Measurements from ENCODE around the gene DPM1.
"Not testable (repeated sequence)": the region's sequence is repeated elsewhere in the genome, so short reads cannot be mapped to it uniquely, and the experiment has no call there.

DNA sequence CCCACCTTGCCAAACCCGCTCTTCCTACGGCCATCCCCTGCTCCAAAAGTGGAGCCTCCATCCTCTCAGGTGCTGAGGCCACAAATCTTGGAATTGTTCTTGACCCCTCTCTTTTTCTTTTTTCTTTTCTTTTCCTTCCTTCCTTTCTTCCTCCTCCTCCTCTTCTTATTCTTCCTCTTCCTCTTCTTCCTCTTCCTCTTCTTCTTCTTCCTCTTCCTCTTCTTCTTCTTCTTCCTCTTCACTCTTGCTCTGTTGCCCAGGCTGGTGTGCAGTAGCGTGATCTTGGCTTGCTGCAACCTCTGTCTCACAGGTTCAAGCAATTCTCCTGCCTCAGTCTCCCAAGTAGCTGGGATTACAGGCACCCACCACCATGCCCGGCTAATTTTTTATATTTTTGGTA is 20.2 kb upstream of the DPM1 start:
- not testable (repeated sequence) for TF ChIP-seq YY1 (IDR thresholded peaks at IDR 0.05; ENCODE audit: insufficient read depth, insufficient read length); ZNF274 (IDR thresholded peaks at IDR 0.05; ENCODE audit: low read depth, low read length); SUZ12 (IDR thresholded peaks at IDR 0.05; ENCODE audit: extremely low read depth, insufficient read depth, insufficient read length)
